Coronary artery (tissue), 2 donors: ENCODE data around the gene SKAP2.

Source experiments
- DNase-seq: peaks from one replicate; pipeline ENCODE4 v3.0.0-alpha.2; 2017; ENCODE audit warnings: low spot score
- H3K27ac ChIP-seq, 2 donors: fragments of 200-600 bp; sonication (generic); one replicate each; pipeline ENCODE4 v1.5.1; 2016 to 2019
- H3K4me3 ChIP-seq: fragments of 200-600 bp; sonication (generic); 2 replicates; pipeline ENCODE4 v1.5.1; 2016; ENCODE audit warnings: mild to moderate bottlenecking, moderate library complexity
- CTCF ChIP-seq: fragments of 200-600 bp; sonication (generic); IDR thresholded peaks from one replicate; pipeline ENCODE4 v1.5.1; 2019; ENCODE audit warnings: antibody characterized with exemption

The SKAP2 gene

GRCh38 chr7:26668821-26669220 lies 195.6 kb downstream of the SKAP2 start:
- no peak for TF ChIP-seq CTCF
- Histone ChIP-seq H3K27ac (no peak overlapping the region), H3K4me3 (no peak overlapping the region)
- no peak for DNase-seq

- H3K4me3 ChIP-seq, result no peak overlapping the region
- DNase-seq, result no peak
- H3K27ac ChIP-seq, result no peak overlapping the region
- peak; percentile 50 for TF ChIP-seq CTCF
Observed at GRCh38 chr7:26667514-26668133, 196.8 kb downstream of the SKAP2 start.

GRCh38 chr7:26664735-26665416 lies 199.5 kb downstream of the SKAP2 start:
- peak overlapping the region; percentile 4 for H3K4me3 ChIP-seq
- TF ChIP-seq CTCF, result no peak
- no peak overlapping the region for H3K27ac ChIP-seq
- no peak for DNase-seq

- no peak for TF ChIP-seq CTCF
Observed at GRCh38 chr7:26664274-26664673, 200.1 kb downstream of the SKAP2 start.

GRCh38 chr7:26663874-26664273 lies 200.5 kb downstream of the SKAP2 start:
- no peak for TF ChIP-seq CTCF
- DNase-seq, result no peak

More at GRCh38 chr7:26664274-26664673, 200.1 kb downstream of the SKAP2 start:
- no peak overlapping the region for H3K4me3 ChIP-seq
- DNase-seq, result no peak
- H3K27ac ChIP-seq, result no peak overlapping the region

GRCh38 chr7:26662646-26663045 lies 201.7 kb downstream of the SKAP2 start:
- Histone ChIP-seq H3K27ac (no peak overlapping the region), H3K4me3 (no peak overlapping the region)
- DNase-seq, result no peak
- no peak for TF ChIP-seq CTCF

More at GRCh38 chr7:26663874-26664273, 200.5 kb downstream of the SKAP2 start:
- no peak overlapping the region for H3K4me3 ChIP-seq
- H3K27ac ChIP-seq, result no peak overlapping the region

- TF ChIP-seq CTCF, result no peak
- no peak overlapping the region for H3K27ac ChIP-seq
- H3K4me3 ChIP-seq, result no peak overlapping the region
Observed at GRCh38 chr7:26659121-26659520, 205.3 kb downstream of the SKAP2 start.

More at GRCh38 chr7:26659121-26659520, 205.3 kb downstream of the SKAP2 start:
- DNase-seq, result no peak
